ENCODE data around the gene RAP1GAP.

The RAP1GAP gene

DNA sequence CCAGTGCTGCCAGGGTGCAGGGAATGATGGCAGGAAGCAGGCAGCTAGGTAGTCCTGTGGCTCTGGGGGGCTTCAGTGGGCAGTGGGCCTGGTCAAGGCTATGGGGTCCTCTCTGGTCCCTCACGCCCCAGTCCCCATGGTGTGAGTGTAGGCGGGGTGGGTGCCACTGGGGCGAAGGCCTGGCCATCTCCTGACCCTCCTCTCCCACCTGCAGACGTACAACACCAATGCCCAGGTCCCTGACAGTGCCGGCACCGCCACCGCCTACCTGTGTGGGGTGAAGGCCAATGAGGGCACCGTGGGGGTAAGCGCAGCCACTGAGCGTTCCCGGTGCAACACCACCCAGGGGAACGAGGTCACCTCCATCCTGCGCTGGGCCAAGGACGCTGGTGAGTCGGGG lies 106.3 kb downstream of the RAP1GAP start:
- no peaks in the 10 kb centered on the region for H3K36me3 ChIP-seq
- no peak overlapping the region for H3K4me3 ChIP-seq (ENCODE audit: low read depth, low read length)

DNA sequence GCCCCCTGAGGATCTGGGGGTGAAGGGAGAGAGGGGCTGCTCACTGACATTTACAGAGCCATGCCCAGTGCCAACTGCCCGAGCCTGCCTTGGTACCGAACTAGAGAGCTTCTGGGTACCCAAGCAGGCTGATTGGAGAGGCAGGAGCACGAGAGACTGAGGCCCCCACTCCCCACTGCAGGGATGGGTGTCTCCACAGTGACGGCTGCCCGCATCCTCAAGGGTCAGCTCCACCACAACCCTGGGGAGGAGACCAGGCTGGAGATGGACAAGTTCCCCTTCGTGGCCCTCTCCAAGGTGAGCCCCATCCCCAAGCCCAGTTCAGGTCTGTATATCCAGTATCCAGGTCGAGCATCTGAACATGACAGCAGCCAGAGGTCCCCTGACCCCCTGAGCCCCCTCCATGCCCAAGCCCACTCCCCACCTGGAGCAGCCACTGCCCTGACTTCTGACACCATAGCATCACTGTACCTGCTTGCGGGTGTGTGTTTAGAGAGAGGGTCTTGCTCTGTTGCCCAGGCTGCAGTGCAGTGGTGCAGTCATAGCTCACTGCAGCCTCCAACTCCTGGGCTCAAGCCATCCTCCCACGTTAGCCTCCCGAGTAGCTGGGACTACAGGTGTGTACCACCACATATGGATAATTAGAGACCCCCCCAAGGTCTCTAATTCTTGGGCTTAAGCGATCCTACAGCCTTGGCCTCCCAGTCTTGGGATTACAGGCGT lies 108.1 kb downstream of the RAP1GAP start:
- TF ChIP-seq, protein P1, sequence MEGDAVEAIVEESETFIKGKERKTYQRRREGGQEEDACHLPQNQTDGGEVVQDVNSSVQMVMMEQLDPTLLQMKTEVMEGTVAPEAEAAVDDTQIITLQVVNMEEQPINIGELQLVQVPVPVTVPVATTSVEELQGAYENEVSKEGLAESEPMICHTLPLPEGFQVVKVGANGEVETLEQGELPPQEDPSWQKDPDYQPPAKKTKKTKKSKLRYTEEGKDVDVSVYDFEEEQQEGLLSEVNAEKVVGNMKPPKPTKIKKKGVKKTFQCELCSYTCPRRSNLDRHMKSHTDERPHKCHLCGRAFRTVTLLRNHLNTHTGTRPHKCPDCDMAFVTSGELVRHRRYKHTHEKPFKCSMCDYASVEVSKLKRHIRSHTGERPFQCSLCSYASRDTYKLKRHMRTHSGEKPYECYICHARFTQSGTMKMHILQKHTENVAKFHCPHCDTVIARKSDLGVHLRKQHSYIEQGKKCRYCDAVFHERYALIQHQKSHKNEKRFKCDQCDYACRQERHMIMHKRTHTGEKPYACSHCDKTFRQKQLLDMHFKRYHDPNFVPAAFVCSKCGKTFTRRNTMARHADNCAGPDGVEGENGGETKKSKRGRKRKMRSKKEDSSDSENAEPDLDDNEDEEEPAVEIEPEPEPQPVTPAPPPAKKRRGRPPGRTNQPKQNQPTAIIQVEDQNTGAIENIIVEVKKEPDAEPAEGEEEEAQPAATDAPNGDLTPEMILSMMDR (IDR thresholded peaks at IDR 0.05; ENCODE audit: low read depth, low read length) = no peak
- Histone ChIP-seq H3K4me3 (ENCODE audit: low read depth, low read length) (no peak overlapping the region), H3K36me3 (no peaks in the 10 kb centered on the region), H3K27me3 (no peaks in the 10 kb centered on the region), H3K9me3 (no peaks in the 10 kb centered on the region), H3K4me1 (no peaks in the 10 kb centered on the region)
- no peak for DNase-seq

More for the DNA sequence above, 106.3 kb downstream of the RAP1GAP start:
- H3K27me3 ChIP-seq = no peaks in the 10 kb centered on the region
- TF ChIP-seq, protein P1 (IDR thresholded peaks at IDR 0.05; ENCODE audit: low read depth, low read length) = no peak
- DNase-seq = no peak
- H3K4me1 ChIP-seq = no peaks in the 10 kb centered on the region
- no peaks in the 10 kb centered on the region for H3K9me3 ChIP-seq

DNA sequence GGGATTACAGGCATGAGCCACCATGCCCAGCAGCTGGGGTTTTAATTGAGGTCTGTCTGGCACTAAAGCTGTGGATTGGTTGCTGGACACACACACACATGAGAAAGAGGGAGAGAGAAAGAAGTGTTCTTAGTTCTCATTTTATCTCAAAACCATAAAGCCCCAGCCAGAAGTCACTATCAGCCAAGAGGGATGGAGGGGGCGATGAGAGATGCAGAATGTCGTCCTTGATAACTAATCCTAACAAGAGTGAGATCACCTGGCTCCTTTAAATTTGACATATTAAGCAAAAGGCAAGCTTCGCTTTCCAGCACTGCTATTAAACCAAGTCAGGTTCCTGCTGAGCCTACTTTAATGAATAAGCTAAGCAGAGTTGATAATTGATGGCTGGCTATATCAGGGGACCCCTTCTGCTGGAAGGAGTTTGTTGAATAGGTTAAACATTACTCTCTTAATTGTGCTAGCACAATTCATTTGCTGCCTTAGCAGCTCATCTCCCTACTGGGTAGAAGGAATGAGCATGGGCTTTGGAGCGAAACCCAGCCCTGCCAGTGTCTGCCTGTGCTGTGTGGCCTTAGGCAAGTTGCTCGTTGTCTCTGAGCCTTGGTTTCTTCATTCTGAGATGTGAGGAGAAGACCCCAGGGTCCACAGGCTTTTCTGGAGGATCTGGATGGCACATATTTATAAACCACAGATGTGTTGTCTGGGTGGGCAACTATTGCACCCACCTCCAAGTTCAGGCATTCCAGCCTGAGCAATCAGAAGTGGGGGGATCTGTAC lies 109.2 kb downstream of the RAP1GAP start:
- H3K36me3 ChIP-seq = no peaks in the 10 kb centered on the region
- TF ChIP-seq, protein P1 (IDR thresholded peaks at IDR 0.05; ENCODE audit: low read depth, low read length) = no peak
- no peaks in the 10 kb centered on the region for H3K4me1 ChIP-seq
- H3K27me3 ChIP-seq = no peaks in the 10 kb centered on the region
- H3K4me3 ChIP-seq (ENCODE audit: low read depth, low read length) = no peak overlapping the region
- no peak for DNase-seq
- no peaks in the 10 kb centered on the region for H3K9me3 ChIP-seq

DNA sequence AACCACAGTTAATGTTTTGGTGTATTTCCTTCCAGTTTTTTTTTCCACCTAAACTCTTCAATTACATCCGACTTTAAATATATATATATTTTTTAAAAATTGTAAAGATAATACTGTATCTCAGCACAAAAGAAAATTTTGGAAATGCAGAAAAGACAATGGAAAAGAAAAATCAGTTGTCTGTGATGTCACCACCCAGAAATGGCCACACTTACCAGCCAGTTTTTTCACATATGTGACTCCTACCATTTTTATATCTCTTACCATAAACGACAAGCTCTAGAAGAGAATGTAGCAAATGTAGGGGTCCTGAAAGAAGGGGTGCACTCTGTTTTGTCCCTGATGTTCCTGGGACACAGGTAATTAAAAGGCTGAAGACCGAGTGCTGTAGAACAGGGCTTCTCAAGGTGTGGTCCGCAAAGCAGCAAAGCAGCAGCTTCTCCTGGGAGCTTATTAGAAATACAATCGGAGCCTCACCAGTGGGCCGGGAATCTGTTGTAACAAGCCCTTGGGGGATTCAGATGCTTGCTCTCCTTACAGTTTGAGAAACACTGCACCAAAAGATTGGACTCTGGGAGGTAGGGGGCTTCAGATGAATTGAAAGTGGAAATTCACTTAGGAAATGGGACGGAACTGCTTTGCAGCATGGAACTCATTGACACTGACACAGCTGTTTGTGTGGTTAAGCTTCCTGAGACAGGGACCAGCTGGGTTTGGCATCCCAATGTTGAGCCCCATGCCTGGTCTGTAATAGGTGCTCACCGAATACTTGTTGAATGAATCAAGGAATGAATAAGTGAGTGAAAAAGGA lies 115.8 kb downstream of the RAP1GAP start:
- Histone ChIP-seq H3K36me3 (no peaks in the 10 kb centered on the region), H3K4me3 (ENCODE audit: low read depth, low read length) (no peak overlapping the region), H3K9me3 (no peaks in the 10 kb centered on the region), H3K27me3 (no peaks in the 10 kb centered on the region), H3K4me1 (no peaks in the 10 kb centered on the region)
- no peak for DNase-seq
- TF ChIP-seq, protein P1 (IDR thresholded peaks at IDR 0.05; ENCODE audit: low read depth, low read length) = no peak

DNA sequence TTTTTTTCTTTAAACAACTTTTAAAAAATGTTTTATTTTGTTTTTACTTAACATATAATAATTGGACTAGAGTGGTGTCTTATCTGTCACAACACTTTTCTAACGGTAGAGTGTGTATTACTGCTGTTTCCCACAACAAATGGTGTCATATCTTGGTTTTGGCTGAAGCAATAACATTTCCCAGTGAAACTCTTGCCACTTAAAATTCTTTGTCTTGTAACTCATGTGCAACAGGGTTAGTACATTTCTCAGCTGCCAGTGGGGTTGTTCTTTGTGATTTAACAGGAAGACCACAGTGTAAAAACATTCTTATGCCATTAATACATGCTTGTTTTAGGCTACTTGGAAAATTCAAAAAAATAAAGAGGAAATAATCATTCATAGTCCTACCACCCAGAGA lies 116.4 kb downstream of the RAP1GAP start:
- no peak for DNase-seq
- TF ChIP-seq, protein P1 (IDR thresholded peaks at IDR 0.05; ENCODE audit: low read depth, low read length) = no peak

More for the DNA sequence above, 116.4 kb downstream of the RAP1GAP start:
- Histone ChIP-seq H3K36me3 (no peaks in the 10 kb centered on the region), H3K27me3 (no peaks in the 10 kb centered on the region), H3K4me3 (ENCODE audit: low read depth, low read length) (no peak overlapping the region), H3K9me3 (no peaks in the 10 kb centered on the region), H3K4me1 (no peaks in the 10 kb centered on the region)
